Measurements from ENCODE around the gene ABHD8. TPM values are rescaled to one million over a fixed set of nuclear protein-coding genes. Genes with fewer than 3 reads are reported as not detected.
A peak's percentile ranks its signal among the peaks of the same experiment; 100 is the strongest.

The ABHD8 gene
- total RNA-seq, 1 donor from 2014 or later, result 8.5 TPM

DNA sequence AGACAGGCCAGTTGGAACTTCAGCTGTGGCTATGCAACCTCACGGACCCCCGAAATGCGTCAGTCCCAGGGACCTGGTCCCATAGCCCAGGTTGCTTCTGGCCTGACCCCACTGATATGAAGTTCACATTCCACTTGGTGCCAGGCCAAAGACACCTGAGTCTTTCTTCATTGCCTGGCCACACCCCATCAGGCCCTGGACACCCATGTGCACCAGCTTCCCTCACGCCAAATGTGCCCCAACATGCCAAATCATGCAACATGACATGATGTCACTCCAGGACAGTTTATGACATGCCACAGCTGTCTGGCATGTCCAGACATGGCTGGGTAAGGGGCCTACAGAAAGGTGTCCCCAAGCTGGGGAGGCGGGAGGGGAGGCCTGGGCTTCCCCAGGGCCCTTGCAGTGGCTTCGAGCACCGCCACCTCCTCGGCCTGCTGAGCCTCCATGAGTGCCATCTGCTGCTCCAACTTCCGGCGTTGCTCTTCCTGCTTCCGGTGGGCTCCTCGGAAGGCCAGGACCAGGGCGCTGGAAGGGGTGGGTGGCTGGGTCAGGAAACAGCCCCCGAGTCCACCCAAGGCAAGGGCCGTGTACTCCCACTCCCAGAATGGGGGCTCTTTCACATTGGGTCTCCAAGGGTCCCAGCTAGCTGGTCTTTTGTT, 53.2 kb downstream of the ABHD8 start:
- no peaks in the 10 kb centered on the region for H3K9me3 ChIP-seq (ENCODE audit: insufficient read depth, low read depth, low read length)
- TF ChIP-seq CTCF (IDR thresholded peaks at IDR 0.05; ENCODE audit: insufficient read depth, low read depth, low read length) (no peak), EZH2 (IDR thresholded peaks at IDR 0.05; ENCODE audit: insufficient read depth, low read length) (no peak)
- H3K27me3 Mint-ChIP-seq (ENCODE audit: low read depth, unreplicated experiment), result no peaks in the 10 kb centered on the region
- H3K79me2 ChIP-seq (ENCODE audit: insufficient read depth, low read length), result peaks cover 3% of the 10 kb centered on the region
- FAIRE-seq (no peak), DNase-seq (ENCODE audit: low read depth) (no peak)
- H2AFZ ChIP-seq (ENCODE audit: low read depth, low read length), result no peak overlapping the region
- peaks cover 17% of the 10 kb centered on the region for H3K4me1 Mint-ChIP-seq (ENCODE audit: low read depth, unreplicated experiment)
- no peaks in the 10 kb centered on the region for H3K27me3 ChIP-seq (ENCODE audit: insufficient read depth, low read length)
- no peak overlapping the region for H3K27ac Mint-ChIP-seq (ENCODE audit: unreplicated experiment)
- H3K4me2 ChIP-seq (ENCODE audit: low read length), result no peak overlapping the region
- no peak overlapping the region for H3K4me3 ChIP-seq (ENCODE audit: insufficient read depth, low read depth, low read length)
- H3K9me3 Mint-ChIP-seq (ENCODE audit: unreplicated experiment), result no peaks in the 10 kb centered on the region
- no peak overlapping the region for H3K9ac ChIP-seq (ENCODE audit: low read length)
- H3K36me3 ChIP-seq (ENCODE audit: insufficient read depth, low read length), result no peaks in the 10 kb centered on the region
- H3K36me3 Mint-ChIP-seq (ENCODE audit: low read depth, unreplicated experiment), result no peaks in the 10 kb centered on the region
- no peak overlapping the region for H3K27ac ChIP-seq (ENCODE audit: low read depth, low read length)
- H4K20me1 ChIP-seq (ENCODE audit: insufficient read depth, low read length), result no peaks in the 10 kb centered on the region
- peaks cover 14% of the 10 kb centered on the region for H3K4me1 ChIP-seq (ENCODE audit: insufficient read depth, low read length)
- no peak overlapping the region for H3K4me3 Mint-ChIP-seq (ENCODE audit: unreplicated experiment)

- DNase-seq (ENCODE audit: low read depth), result no peak
- H3K4me1 Mint-ChIP-seq (ENCODE audit: low read depth, unreplicated experiment), result peaks cover 18% of the 10 kb centered on the region
- Histone ChIP-seq H3K4me2 (ENCODE audit: low read length) (no peak overlapping the region), H3K4me3 (ENCODE audit: insufficient read depth, low read depth, low read length) (no peak overlapping the region), H3K9ac (ENCODE audit: low read length) (no peak overlapping the region), H3K79me2 (ENCODE audit: insufficient read depth, low read length) (peaks cover 21% of the 10 kb centered on the region), H3K36me3 (ENCODE audit: insufficient read depth, low read length) (no peaks in the 10 kb centered on the region), H3K4me1 (ENCODE audit: insufficient read depth, low read length) (peaks cover 19% of the 10 kb centered on the region), H3K9me3 (ENCODE audit: insufficient read depth, low read depth, low read length) (no peaks in the 10 kb centered on the region), H3K27me3 (ENCODE audit: insufficient read depth, low read length) (no peaks in the 10 kb centered on the region), H3K27ac (ENCODE audit: low read depth, low read length) (no peak overlapping the region), H4K20me1 (ENCODE audit: insufficient read depth, low read length) (peaks cover 4% of the 10 kb centered on the region), H2AFZ (ENCODE audit: low read depth, low read length) (no peak overlapping the region)
- H3K36me3 Mint-ChIP-seq (ENCODE audit: low read depth, unreplicated experiment), result no peaks in the 10 kb centered on the region
- TF ChIP-seq CTCF (IDR thresholded peaks at IDR 0.05; ENCODE audit: insufficient read depth, low read depth, low read length), result no peak
- no peak for TF ChIP-seq EZH2 (IDR thresholded peaks at IDR 0.05; ENCODE audit: insufficient read depth, low read length)
- H3K27ac Mint-ChIP-seq (ENCODE audit: unreplicated experiment), result peak overlapping the region; percentile 62
- no peaks in the 10 kb centered on the region for H3K9me3 Mint-ChIP-seq (ENCODE audit: unreplicated experiment)
- H3K4me3 Mint-ChIP-seq (ENCODE audit: unreplicated experiment), result no peak overlapping the region
- no peak for FAIRE-seq
- H3K27me3 Mint-ChIP-seq (ENCODE audit: low read depth, unreplicated experiment), result no peaks in the 10 kb centered on the region
Observed at GRCh38 chr19:17248011-17248776, 55.0 kb downstream of the ABHD8 start.

All from astrocyte (in vitro differentiated cells and primary cell).